Measurements from ENCODE around the gene COMMD1.

DNA sequence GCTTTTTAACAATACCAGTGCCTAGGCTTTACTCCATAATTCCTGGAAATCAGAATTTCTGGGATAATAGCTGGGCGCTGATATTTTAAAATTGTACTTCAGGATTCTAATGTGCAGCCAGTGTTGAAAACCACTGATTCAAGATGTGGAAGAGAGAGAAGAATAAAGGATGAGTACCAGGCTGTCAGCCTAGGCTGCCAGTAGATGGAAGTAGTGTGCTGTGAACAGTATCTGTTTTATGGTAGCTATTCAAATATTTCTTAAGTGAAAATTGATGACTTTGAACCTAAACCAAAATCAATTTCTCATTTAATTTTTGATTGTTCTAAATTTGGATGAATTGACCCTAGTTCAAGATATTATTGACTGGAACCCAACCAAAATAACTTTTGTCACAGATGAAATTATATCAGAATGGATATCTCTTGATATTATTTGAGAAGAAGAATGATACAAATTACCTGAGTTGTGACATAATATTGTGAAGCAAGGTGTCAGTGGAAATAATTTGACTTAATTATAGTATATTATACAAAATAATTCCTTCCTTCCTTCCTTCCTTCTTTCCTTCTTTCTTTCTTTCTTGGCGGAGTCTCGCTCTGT lies 88.0 kb downstream of the COMMD1 start:
- TF ChIP-seq TCF4 (CRISPR knock-in tag; IDR thresholded peaks at IDR 0.05; ENCODE audit: borderline replicate concordance): no peak
- TF ChIP-seq, protein P1, sequence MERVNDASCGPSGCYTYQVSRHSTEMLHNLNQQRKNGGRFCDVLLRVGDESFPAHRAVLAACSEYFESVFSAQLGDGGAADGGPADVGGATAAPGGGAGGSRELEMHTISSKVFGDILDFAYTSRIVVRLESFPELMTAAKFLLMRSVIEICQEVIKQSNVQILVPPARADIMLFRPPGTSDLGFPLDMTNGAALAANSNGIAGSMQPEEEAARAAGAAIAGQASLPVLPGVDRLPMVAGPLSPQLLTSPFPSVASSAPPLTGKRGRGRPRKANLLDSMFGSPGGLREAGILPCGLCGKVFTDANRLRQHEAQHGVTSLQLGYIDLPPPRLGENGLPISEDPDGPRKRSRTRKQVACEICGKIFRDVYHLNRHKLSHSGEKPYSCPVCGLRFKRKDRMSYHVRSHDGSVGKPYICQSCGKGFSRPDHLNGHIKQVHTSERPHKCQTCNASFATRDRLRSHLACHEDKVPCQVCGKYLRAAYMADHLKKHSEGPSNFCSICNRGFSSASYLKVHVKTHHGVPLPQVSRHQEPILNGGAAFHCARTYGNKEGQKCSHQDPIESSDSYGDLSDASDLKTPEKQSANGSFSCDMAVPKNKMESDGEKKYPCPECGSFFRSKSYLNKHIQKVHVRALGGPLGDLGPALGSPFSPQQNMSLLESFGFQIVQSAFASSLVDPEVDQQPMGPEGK (CRISPR knock-in tag; IDR thresholded peaks at IDR 0.05; ENCODE audit: borderline replicate concordance): no peak
- TF ChIP-seq, protein P2, sequence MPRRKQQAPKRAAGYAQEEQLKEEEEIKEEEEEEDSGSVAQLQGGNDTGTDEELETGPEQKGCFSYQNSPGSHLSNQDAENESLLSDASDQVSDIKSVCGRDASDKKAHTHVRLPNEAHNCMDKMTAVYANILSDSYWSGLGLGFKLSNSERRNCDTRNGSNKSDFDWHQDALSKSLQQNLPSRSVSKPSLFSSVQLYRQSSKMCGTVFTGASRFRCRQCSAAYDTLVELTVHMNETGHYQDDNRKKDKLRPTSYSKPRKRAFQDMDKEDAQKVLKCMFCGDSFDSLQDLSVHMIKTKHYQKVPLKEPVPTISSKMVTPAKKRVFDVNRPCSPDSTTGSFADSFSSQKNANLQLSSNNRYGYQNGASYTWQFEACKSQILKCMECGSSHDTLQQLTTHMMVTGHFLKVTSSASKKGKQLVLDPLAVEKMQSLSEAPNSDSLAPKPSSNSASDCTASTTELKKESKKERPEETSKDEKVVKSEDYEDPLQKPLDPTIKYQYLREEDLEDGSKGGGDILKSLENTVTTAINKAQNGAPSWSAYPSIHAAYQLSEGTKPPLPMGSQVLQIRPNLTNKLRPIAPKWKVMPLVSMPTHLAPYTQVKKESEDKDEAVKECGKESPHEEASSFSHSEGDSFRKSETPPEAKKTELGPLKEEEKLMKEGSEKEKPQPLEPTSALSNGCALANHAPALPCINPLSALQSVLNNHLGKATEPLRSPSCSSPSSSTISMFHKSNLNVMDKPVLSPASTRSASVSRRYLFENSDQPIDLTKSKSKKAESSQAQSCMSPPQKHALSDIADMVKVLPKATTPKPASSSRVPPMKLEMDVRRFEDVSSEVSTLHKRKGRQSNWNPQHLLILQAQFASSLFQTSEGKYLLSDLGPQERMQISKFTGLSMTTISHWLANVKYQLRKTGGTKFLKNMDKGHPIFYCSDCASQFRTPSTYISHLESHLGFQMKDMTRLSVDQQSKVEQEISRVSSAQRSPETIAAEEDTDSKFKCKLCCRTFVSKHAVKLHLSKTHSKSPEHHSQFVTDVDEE (CRISPR knock-in tag; IDR thresholded peaks at IDR 0.05): no peak
- TF ChIP-seq ZC3H10 (CRISPR knock-in tag; IDR thresholded peaks at IDR 0.05): no peak
- TF ChIP-seq GLIS3 (CRISPR knock-in tag; IDR thresholded peaks at IDR 0.05): no peak
- TF ChIP-seq ARNTL (CRISPR knock-in tag; IDR thresholded peaks at IDR 0.05; ENCODE audit: borderline replicate concordance, low read depth): no peak

Data from SK-N-SH treated with all-trans-retinoic acid at 6 μM for 48 hours (cell line).